ENCODE data around the gene SYCN.
"Not testable (repeated sequence)": the region's sequence is repeated elsewhere in the genome, so short reads cannot be mapped to it uniquely, and the experiment has no call there.

Gene SYCN

DNA sequence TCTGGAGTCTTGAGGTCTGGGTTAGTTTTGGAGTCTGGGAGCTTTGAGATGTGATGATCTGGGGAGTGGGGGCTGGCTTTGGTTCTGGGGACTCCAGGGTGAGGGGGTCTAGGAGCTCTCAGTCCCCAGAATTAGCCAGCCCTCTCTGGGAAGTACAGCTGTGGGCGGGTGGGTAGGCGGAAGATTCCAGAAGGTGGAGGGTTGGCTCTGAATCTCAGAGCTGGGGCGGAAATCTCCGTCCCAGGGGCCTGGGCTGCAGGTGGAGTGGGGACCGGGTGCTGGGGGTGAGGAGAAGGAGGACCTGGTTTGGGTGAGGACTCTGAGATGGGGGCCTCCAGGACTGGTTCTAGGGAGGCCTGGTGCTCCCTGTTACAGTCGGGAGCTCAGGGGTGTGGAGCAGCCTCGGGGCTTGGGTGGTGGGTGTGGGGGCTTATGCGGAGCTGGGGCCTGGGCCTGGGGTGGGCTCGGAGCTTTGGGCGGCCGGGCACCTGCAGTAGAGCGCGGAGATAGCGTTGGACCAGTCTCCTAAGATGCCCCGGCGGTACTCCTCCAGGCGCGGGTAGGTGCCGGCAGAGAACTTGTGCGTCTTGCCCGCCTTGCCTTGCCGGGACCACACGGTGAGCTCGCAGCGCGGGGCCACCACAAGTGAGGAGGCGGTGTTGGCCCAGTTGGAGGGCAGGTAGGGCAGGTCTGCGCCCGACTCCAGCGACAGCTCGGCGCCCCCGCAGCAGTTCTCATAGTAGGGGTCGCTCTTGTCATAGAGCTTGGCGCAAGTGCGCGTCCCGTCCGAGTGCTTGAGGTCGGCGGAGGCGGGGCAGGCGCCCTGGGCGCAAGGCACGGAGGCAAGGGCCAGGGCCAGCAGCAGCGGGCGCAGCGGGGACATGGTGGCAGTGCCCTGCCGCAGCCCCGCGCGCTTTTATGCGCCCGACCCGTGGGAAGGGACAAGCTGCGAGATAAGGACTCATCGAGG lies at the start of gene SYCN:
SYCN (minus strand) TSS at position 892 of the 970 bp plus-strand sequence; CDS start at position 883, 9 bp downstream.
- DNase-seq (ENCODE audit: low read depth in 2 of 2): no peak

- DNase-seq (ENCODE audit: low read depth in 2 of 2): no peak
Measured at GRCh38 chr19:39253374-39254149, 49.5 kb upstream of the SYCN start.

DNA sequence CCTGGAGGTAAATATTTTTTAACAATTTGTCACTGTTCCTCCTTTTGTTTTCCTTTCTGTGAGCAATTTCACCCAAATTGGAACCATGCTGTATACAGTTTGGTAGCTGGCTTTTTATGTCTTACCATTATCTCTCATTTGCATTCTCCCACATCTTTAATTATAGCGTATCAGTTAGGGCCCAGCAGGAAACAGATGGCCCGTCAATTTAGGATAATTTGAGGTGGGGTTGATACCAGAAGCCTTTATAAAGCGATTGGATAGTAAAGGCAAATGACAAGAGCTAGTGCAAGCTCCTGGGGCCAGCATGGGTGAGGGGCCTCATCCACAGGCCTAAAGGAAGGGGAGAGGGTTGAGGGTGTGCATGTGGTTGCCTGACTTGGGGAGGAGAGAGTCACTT lies 48.4 kb upstream of the SYCN start:
- no peak for DNase-seq (ENCODE audit: low read depth in 2 of 2)

DNA sequence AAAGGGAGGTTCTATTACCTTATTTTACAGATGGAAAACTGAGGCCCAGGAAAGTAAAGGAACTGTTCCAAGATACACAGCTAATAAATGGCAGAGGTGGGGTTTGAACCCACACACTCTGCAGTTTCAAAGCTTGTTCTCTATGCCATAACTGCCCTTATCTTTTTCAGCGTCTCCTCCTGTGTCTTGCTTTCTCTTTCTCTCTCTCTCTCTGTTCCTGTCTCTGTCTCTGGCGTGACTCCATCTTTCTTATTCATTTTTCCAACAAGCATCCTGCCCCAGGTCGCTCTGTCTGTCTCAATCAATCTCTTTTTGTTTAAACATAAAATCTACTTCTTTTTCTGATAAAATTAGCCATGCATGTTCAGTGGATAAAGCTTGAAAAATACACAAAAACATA lies 47.8 kb upstream of the SYCN start:
- DNase-seq (ENCODE audit: low read depth in 2 of 2): no peak

DNA sequence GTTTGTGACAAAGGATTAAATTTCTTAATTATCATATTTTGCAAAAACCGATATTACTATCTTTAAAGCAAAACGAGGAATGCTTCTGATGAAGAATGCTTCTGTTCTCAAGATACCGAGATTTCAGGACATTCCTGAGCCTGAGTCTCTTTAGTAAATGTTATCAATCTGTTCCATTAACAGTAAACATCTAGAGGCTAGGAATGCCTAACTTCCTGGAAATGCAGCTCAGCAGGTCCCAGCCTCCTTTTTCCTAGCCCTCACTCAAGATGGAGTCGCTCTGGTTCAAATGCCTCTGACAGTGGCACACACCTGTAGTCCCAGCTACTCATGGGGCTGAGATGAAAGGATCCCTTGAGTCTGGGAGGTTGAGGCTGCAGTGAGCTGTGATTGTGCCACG lies 47.0 kb upstream of the SYCN start:
- DNase-seq (ENCODE audit: low read depth in 2 of 2): no peak

DNA sequence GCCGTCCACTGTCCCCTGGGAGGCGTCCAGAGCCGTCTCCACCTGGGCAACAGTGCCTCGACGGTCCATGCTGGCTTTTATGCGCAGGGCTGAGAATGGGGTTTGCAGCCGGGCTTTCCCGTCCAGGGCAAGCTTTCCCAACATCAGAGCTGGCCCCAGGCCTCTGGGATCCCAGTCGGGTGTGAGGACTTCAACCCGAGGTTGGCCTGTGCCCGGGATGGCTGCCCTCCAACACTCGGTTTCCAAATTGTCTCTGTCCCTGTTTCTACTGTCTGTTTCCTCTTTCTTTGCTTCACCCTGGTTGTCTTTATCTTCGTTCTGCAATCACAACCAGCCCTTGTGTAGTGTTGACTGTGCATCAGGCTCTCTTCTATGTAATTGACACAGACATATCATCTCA lies 44.7 kb upstream of the SYCN start, which contains the start of gene IFNL4:
IFNL4 (minus strand) TSS at position 51 of the 400 bp plus-strand sequence.
- no peak for DNase-seq (ENCODE audit: low read depth in 2 of 2)

- DNase-seq (ENCODE audit: low read depth in 2 of 2): no peak
Measured at GRCh38 chr19:39247701-39248664, 43.9 kb upstream of the SYCN start.

GRCh38 chr19:39246951-39247669 lies 43.0 kb upstream of the SYCN start:
- DNase-seq (ENCODE audit: low read depth in 2 of 2): peak in 1 of 2 experiments; percentile 32

GRCh38 chr19:39245166-39245565 lies 41.1 kb upstream of the SYCN start:
- not testable (repeated sequence) for DNase-seq (ENCODE audit: low read depth in 2 of 2)

DNA sequence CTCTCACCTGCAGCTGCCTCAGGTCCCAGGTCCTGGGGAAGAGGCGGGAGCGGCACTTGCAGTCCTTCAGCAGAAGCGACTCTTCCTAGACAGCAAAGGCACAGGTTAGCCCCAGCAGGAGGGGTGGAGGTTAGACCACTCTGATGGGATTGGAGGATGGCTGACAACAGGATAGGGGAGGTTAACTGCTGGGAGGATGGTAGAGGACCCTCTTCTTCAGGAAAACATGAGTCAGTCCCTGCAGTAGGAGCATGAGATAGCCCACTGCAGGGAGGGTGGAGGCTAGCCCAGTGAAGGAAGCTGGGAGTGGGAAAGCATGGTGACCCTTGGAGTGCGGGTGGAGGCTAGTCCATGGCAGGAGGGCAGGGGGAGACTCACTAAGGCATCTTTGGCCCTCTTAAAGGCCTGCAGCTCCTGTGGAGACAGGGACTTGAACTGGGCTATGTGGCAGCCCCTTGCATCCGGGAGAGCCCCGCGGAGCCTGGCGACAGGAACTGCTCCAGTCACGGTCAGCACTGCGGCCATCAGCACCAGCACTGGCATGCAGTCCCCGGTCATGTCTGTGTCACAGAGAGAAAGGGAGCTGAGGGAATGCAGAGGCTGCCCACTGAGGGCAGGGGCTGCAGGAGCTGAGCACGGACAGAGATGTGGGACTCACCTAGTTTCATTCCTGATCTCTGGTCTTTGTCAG lies 40.5 kb upstream of the SYCN start, which contains the start of gene IFNL3:
IFNL3 (minus strand) TSS at position 597 of the 691 bp plus-strand sequence; CDS start at position 558, 39 bp downstream.
- not testable (repeated sequence) for DNase-seq (ENCODE audit: low read depth in 2 of 2)

- not testable (repeated sequence) for DNase-seq (ENCODE audit: low read depth in 2 of 2)
Measured at GRCh38 chr19:39243741-39244140, 39.7 kb upstream of the SYCN start.

- no peak for DNase-seq (ENCODE audit: low read depth in 2 of 2)
Measured at GRCh38 chr19:39240421-39240820, 36.4 kb upstream of the SYCN start.

DNA sequence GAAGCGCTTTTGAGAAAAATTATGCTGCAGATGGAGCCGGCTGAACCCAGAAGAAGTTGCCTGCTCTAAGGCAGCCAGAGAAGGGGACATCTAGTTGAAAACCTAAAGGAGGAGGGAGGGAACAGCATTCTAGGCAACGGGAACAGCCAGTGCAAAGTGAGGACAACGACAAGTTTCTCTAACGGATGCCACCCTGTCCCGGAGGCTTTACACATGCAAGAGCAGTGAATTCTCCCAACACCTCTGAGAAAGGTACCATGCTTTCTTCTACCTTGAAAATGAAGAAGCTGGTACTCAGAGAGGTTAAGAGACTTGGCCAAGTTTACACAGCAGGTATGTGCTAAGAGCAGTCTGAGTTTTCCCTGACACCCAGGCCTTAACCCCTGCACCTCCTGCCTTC lies 34.9 kb upstream of the SYCN start:
- DNase-seq (ENCODE audit: low read depth in 2 of 2): no peak

- DNase-seq (ENCODE audit: low read depth in 2 of 2): no peak
Measured at GRCh38 chr19:39238209-39238608, 34.1 kb upstream of the SYCN start.

DNA sequence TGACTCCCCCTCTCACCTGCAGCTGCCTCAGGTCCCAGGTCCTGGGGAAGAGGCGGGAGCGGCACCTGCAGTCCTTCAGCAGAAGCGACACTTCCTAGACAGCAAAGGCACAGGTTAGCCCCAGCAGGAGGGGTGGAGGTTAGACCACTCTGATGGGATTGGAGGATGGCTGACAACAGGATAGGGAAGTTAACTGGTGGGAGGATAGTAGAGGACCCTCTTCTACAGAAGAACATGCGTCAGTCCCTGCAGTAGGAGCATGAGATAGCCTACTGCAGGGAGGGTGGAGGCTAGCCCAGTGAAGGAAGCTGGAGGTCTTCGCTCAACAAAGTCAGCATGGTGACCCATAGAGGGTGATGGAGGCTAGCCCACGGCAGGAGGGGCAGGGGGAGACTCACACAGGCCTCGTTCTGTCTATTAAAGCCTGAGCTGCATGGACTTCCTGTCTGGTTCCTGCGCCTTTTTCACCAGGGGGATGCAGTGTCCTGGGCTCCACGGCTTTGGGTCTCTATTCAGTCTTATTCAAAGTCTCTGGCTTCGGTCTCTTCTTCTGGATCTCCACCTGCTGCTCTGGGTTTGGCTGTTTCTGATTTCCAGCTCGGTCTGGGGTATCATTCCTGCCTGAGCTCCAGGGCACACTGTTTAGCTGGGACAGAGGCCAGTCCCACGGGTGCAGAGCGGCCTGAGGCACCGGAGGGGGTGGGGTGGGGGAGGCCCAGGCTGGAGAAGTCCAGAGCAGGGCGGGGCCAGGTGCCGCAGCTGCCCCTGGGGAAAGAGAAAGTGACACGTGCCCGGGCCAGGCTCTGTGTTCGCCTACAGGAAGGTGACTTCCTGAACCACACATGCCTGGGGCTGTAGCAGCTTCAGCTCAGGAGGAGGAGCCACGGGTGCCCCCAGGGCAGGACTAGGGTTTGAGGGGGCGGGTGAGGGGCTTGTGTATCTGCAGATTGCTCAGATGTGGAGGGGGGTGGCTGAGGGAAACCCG lies 33.4 kb upstream of the SYCN start:
- peak; percentile 24 to 46 for DNase-seq (ENCODE audit: low read depth in 2 of 2)

DNA sequence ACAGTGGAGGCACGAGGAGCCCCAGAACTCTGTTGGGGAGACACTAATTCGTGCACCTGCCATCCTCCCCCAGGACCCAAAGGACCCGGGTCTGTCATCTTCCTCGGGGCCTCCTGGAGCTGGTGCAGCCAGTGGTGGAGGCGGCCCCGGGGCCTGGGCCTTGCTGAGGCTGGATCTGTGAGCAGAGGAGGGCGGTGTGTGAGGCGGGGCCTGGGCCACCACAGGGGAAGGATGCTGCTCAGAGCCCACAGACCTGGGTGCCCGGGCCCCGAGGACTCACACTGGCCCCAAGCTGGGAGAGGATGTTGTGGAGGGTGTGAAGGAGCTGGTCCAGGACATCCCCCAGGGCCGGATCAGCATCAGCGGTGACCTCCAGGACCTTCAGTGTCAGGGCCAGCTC lies 32.5 kb upstream of the SYCN start:
- no peak for DNase-seq (ENCODE audit: low read depth in 2 of 2)

- no peak for DNase-seq (ENCODE audit: low read depth in 2 of 2)
Measured at GRCh38 chr19:39232708-39233107, 28.6 kb upstream of the SYCN start.

DNA sequence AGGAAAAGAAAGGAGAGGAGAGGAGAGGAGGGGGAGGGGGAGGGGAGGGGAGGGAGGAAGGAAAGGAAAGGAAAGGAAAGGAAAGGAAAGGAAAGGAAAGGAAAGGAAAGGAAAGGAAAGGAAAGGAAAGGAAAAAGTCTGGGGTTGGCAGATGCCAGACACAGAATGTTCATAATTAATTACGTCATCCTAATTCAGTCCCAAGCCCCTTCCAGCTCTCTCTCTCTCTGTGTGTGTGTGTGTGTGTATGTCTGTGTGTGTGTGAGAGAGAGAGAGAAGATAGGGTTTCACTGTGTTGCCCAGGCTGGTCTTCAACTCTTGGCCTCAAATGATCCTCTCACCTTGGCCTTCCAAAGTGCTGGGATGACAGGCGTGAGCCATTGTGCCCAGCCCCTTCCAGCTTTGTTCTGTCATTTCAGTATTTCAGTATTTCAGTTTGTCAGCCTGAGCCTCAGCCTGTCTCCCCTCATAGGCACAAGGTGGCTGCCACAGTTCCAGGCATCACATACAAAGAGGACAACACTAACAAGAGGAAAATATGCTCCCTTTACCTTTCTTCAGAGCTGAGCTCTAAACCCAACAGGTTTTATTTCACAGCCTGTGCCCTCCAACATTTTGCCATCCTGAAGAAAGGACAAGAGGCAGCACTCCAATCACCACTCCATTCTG lies 26.2 kb upstream of the SYCN start:
- DNase-seq (ENCODE audit: low read depth in 2 of 2): no peak
